Muscle layer of colon (tissue), 2 donors: ENCODE measurements around the gene CHCHD6.

Experiments used
- H3K27ac ChIP-seq: one replicate; pipeline ENCODE4 v1.7.0; 2013; ENCODE audit warnings: low read depth, mild to moderate bottlenecking, low read length, moderate library complexity
- H3K27me3 ChIP-seq, 2 donors: one replicate each; pipeline ENCODE4 v1.7.0; 2013; ENCODE audit warnings: low read length in 2 of 2, mild to moderate bottlenecking in 2 of 2; ENCODE audit not compliant: insufficient read depth in 2 of 2, control insufficient read depth in 1 of 2
- H3K36me3 ChIP-seq: one replicate; pipeline ENCODE4 v1.7.0; 2013; ENCODE audit warnings: mild to moderate bottlenecking, low read length; ENCODE audit not compliant: insufficient read depth
- H3K4me1 ChIP-seq: one replicate; pipeline ENCODE4 v1.7.0; 2013; ENCODE audit warnings: mild to moderate bottlenecking, low read length; ENCODE audit not compliant: insufficient read depth
- H3K4me3 ChIP-seq, 2 donors: one replicate each; pipeline ENCODE4 v1.7.0; 2013; ENCODE audit warnings: low read length in 2 of 2, low read depth in 1 of 2, mild to moderate bottlenecking in 1 of 2, moderate library complexity in 1 of 2
- H3K9ac ChIP-seq: one replicate; pipeline ENCODE4 v1.7.0; 2013; ENCODE audit warnings: low read length
- H3K9me3 ChIP-seq: one replicate; pipeline ENCODE4 v1.7.0; 2013; ENCODE audit warnings: mild to moderate bottlenecking, low read length
- donor health status: abdominal sarcoma.
- donor health status: Adenocarcinoma of cecum.

Gene CHCHD6

GRCh38 chr3:126749931-126750755 lies 46.1 kb downstream of the CHCHD6 start:
- Histone ChIP-seq H3K4me3 (no peak overlapping the region), H3K9me3 (no peaks in the 10 kb centered on the region), H3K27ac (no peak overlapping the region), H3K4me1 (peaks cover 7% of the 10 kb centered on the region), H3K27me3 (no peaks in the 10 kb centered on the region), H3K36me3 (no peaks in the 10 kb centered on the region), H3K9ac (no peak overlapping the region)

- H3K9me3 ChIP-seq, result no peaks in the 10 kb centered on the region
- H3K36me3 ChIP-seq, result no peaks in the 10 kb centered on the region
- no peak overlapping the region for H3K4me3 ChIP-seq
- H3K9ac ChIP-seq, result no peak overlapping the region
- no peak overlapping the region for H3K27ac ChIP-seq
- peaks cover 7% of the 10 kb centered on the region for H3K4me1 ChIP-seq
- no peaks in the 10 kb centered on the region for H3K27me3 ChIP-seq
Measured at GRCh38 chr3:126750756-126751121, 46.7 kb downstream of the CHCHD6 start.

GRCh38 chr3:126751611-126752302 lies 47.7 kb downstream of the CHCHD6 start:
- no peaks in the 10 kb centered on the region for H3K27me3 ChIP-seq
- no peak overlapping the region for H3K9ac ChIP-seq
- no peaks in the 10 kb centered on the region for H3K36me3 ChIP-seq
- no peak overlapping the region for H3K4me3 ChIP-seq
- peaks cover 7% of the 10 kb centered on the region for H3K4me1 ChIP-seq
- H3K9me3 ChIP-seq, result no peaks in the 10 kb centered on the region
- no peak overlapping the region for H3K27ac ChIP-seq

GRCh38 chr3:126752303-126753190 lies 48.5 kb downstream of the CHCHD6 start:
- Histone ChIP-seq H3K9me3 (no peaks in the 10 kb centered on the region), H3K27me3 (no peaks in the 10 kb centered on the region), H3K4me3 (no peak overlapping the region), H3K36me3 (no peaks in the 10 kb centered on the region), H3K27ac (no peak overlapping the region), H3K4me1 (peaks cover 7% of the 10 kb centered on the region), H3K9ac (no peak overlapping the region)

- Histone ChIP-seq H3K9ac (no peak overlapping the region), H3K4me1 (peaks cover 7% of the 10 kb centered on the region), H3K36me3 (no peaks in the 10 kb centered on the region), H3K9me3 (no peaks in the 10 kb centered on the region), H3K27ac (no peak overlapping the region), H3K4me3 (no peak overlapping the region), H3K27me3 (no peaks in the 10 kb centered on the region)
Measured at GRCh38 chr3:126753191-126754160, 49.4 kb downstream of the CHCHD6 start.

GRCh38 chr3:126755866-126756265 lies 51.8 kb downstream of the CHCHD6 start:
- Histone ChIP-seq H3K27ac (no peak overlapping the region), H3K27me3 (no peaks in the 10 kb centered on the region), H3K4me1 (peaks cover 7% of the 10 kb centered on the region), H3K4me3 (no peak overlapping the region), H3K9ac (no peak overlapping the region), H3K9me3 (no peaks in the 10 kb centered on the region), H3K36me3 (no peaks in the 10 kb centered on the region)

GRCh38 chr3:126758026-126758425 lies 54.0 kb downstream of the CHCHD6 start:
- H3K4me3 ChIP-seq, result no peak overlapping the region
- H3K27ac ChIP-seq, result no peak overlapping the region
- H3K9ac ChIP-seq, result no peak overlapping the region
- no peaks in the 10 kb centered on the region for H3K27me3 ChIP-seq
- H3K4me1 ChIP-seq, result no peaks in the 10 kb centered on the region
- H3K9me3 ChIP-seq, result no peaks in the 10 kb centered on the region
- H3K36me3 ChIP-seq, result no peaks in the 10 kb centered on the region

- H3K27ac ChIP-seq, result no peak overlapping the region
- no peak overlapping the region for H3K4me3 ChIP-seq
- H3K9me3 ChIP-seq, result no peaks in the 10 kb centered on the region
- H3K4me1 ChIP-seq, result no peaks in the 10 kb centered on the region
- no peak overlapping the region for H3K9ac ChIP-seq
- H3K36me3 ChIP-seq, result no peaks in the 10 kb centered on the region
- no peaks in the 10 kb centered on the region for H3K27me3 ChIP-seq
Measured at GRCh38 chr3:126758882-126759281, 54.8 kb downstream of the CHCHD6 start.

GRCh38 chr3:126760541-126760940 lies 56.5 kb downstream of the CHCHD6 start:
- H3K36me3 ChIP-seq, result no peaks in the 10 kb centered on the region
- H3K27me3 ChIP-seq, result no peaks in the 10 kb centered on the region
- H3K27ac ChIP-seq, result no peak overlapping the region
- H3K4me1 ChIP-seq, result no peaks in the 10 kb centered on the region
- no peaks in the 10 kb centered on the region for H3K9me3 ChIP-seq
- no peak overlapping the region for H3K9ac ChIP-seq
- H3K4me3 ChIP-seq, result no peak overlapping the region

- Histone ChIP-seq H3K4me1 (no peaks in the 10 kb centered on the region), H3K9ac (no peak overlapping the region), H3K27ac (no peak overlapping the region), H3K36me3 (no peaks in the 10 kb centered on the region), H3K27me3 (no peaks in the 10 kb centered on the region), H3K4me3 (no peak overlapping the region), H3K9me3 (no peaks in the 10 kb centered on the region)
Measured at GRCh38 chr3:126763035-126763434, 59.0 kb downstream of the CHCHD6 start.
